ENCODE data around the gene MPG. TPM values are rescaled to one million over a fixed set of nuclear protein-coding genes. Genes with fewer than 3 reads are reported as not detected.

Gene MPG
- total and polyA plus RNA-seq, 4 donors = 25.4 to 84.1 (median 37.5) TPM

DNA sequence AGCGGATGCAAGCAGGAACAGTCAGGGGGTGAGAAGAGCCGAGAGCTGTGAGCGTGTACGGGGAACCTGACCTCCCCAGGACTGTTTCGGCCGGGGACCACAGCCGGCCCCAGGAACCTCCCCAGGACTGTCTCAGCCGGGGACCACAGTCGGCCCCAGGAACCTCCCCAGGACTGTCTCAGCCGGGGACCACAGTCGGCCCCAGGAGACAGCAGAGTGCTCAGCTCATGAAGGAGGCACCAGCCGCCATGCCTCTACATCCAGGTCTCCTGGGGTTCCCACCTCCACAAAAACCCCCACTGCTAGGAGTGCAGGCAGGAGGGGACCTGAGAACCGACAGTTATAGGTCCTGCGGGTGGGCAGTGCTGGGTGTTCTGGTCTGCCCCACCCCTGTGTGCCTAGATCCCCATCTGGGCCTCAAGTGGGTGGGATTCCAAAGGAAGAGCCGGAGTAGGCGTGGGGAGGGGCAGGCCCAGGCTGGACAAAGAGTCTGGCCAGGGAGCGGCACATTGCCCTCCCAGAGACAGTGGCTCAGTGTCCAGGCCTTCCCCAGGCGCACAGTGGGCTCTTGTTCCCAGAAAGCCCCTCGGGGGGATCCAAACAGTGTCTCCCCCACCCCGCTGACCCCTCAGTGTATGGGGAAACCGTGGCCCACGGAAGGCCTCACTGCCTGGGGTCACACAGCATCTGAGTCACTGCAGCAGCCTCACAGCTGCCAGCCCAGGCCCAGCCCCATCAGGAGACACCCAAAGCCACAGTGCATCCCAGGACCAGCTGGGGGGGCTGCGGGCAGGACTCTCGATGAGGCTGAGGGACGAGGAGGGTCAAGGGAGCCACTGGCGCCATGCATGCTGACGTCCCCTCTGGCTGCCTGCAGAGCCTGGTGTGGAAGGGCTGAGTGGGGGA lies 9.9 kb upstream of the MPG start:
- WGBS = 89% methylated on average over 27 of the region's 27 CpGs
- Histone ChIP-seq H3K27me3 (ENCODE audit: control insufficient read depth in 4 of 4, insufficient read depth in 4 of 4, low read length in 3 of 4) (no peaks in the 10 kb centered on the region), H3K4me1 (ENCODE audit: control insufficient read depth in 4 of 4, insufficient read depth in 4 of 4, low read length in 3 of 4) (peaks cover 5 to 33% (median 19%) of the 10 kb centered on the region in 4 donors), H3K9ac (ENCODE audit: low read depth in 1 of 2, low read length in 2 of 2) (no peak overlapping the region), H3K36me3 (ENCODE audit: control insufficient read depth in 4 of 4, insufficient read depth in 3 of 4, low read depth in 1 of 4, low read length in 3 of 4) (no peaks in the 10 kb centered on the region), H3K4me3 (ENCODE audit: low read depth in 1 of 3, low read length in 3 of 3) (no peak overlapping the region), H3K9me3 (ENCODE audit: control insufficient read depth in 4 of 4, low read length in 3 of 4) (no peaks in the 10 kb centered on the region), H3K27ac (ENCODE audit: low read depth in 1 of 2, low read length in 2 of 2) (no peak overlapping the region)
- TF ChIP-seq FOXA2 (IDR thresholded peaks at IDR 0.05) = no peak
- TF ChIP-seq SP1 (IDR thresholded peaks at IDR 0.05) = no peak
- no peak for TF ChIP-seq JUND (IDR thresholded peaks at IDR 0.05)
- no peak for TF ChIP-seq ATF3 (IDR thresholded peaks at IDR 0.05)
- TF ChIP-seq, protein P1, sequence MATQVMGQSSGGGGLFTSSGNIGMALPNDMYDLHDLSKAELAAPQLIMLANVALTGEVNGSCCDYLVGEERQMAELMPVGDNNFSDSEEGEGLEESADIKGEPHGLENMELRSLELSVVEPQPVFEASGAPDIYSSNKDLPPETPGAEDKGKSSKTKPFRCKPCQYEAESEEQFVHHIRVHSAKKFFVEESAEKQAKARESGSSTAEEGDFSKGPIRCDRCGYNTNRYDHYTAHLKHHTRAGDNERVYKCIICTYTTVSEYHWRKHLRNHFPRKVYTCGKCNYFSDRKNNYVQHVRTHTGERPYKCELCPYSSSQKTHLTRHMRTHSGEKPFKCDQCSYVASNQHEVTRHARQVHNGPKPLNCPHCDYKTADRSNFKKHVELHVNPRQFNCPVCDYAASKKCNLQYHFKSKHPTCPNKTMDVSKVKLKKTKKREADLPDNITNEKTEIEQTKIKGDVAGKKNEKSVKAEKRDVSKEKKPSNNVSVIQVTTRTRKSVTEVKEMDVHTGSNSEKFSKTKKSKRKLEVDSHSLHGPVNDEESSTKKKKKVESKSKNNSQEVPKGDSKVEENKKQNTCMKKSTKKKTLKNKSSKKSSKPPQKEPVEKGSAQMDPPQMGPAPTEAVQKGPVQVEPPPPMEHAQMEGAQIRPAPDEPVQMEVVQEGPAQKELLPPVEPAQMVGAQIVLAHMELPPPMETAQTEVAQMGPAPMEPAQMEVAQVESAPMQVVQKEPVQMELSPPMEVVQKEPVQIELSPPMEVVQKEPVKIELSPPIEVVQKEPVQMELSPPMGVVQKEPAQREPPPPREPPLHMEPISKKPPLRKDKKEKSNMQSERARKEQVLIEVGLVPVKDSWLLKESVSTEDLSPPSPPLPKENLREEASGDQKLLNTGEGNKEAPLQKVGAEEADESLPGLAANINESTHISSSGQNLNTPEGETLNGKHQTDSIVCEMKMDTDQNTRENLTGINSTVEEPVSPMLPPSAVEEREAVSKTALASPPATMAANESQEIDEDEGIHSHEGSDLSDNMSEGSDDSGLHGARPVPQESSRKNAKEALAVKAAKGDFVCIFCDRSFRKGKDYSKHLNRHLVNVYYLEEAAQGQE (IDR thresholded peaks at IDR 0.05) = no peak
- no peak for TF ChIP-seq RAD21 (IDR thresholded peaks at IDR 0.05)
- TF ChIP-seq HNF4A (conservative IDR thresholded peaks at IDR 0.05) = no peak
- TF ChIP-seq, protein P2, sequence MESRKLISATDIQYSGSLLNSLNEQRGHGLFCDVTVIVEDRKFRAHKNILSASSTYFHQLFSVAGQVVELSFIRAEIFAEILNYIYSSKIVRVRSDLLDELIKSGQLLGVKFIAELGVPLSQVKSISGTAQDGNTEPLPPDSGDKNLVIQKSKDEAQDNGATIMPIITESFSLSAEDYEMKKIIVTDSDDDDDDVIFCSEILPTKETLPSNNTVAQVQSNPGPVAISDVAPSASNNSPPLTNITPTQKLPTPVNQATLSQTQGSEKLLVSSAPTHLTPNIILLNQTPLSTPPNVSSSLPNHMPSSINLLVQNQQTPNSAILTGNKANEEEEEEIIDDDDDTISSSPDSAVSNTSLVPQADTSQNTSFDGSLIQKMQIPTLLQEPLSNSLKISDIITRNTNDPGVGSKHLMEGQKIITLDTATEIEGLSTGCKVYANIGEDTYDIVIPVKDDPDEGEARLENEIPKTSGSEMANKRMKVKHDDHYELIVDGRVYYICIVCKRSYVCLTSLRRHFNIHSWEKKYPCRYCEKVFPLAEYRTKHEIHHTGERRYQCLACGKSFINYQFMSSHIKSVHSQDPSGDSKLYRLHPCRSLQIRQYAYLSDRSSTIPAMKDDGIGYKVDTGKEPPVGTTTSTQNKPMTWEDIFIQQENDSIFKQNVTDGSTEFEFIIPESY (IDR thresholded peaks at IDR 0.05) = no peak
- TF ChIP-seq GABPA (IDR thresholded peaks at IDR 0.05 in 1 of 2, conservative IDR thresholded peaks at IDR 0.05 in 1 of 2) = no peak
- TF ChIP-seq, protein P3, sequence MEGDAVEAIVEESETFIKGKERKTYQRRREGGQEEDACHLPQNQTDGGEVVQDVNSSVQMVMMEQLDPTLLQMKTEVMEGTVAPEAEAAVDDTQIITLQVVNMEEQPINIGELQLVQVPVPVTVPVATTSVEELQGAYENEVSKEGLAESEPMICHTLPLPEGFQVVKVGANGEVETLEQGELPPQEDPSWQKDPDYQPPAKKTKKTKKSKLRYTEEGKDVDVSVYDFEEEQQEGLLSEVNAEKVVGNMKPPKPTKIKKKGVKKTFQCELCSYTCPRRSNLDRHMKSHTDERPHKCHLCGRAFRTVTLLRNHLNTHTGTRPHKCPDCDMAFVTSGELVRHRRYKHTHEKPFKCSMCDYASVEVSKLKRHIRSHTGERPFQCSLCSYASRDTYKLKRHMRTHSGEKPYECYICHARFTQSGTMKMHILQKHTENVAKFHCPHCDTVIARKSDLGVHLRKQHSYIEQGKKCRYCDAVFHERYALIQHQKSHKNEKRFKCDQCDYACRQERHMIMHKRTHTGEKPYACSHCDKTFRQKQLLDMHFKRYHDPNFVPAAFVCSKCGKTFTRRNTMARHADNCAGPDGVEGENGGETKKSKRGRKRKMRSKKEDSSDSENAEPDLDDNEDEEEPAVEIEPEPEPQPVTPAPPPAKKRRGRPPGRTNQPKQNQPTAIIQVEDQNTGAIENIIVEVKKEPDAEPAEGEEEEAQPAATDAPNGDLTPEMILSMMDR (IDR thresholded peaks at IDR 0.05; ENCODE audit: low read depth, low read length, missing input control) = no peak
- no peak for TF ChIP-seq NR2F2 (IDR thresholded peaks at IDR 0.05)
- TF ChIP-seq TAF1 (conservative IDR thresholded peaks at IDR 0.05) = no peak
- no peak for TF ChIP-seq HNF4G (IDR thresholded peaks at IDR 0.05)
- TF ChIP-seq RXRA (IDR thresholded peaks at IDR 0.05) = no peak
- TF ChIP-seq EGR1 (IDR thresholded peaks at IDR 0.05; ENCODE audit: low read depth in 2 of 2) = no peak
- no peak for DNase-seq (ENCODE audit: low spot score)

All from liver (tissue), 9 donors.